ENCODE data around the gene TRRAP.

- TF ChIP-seq, protein P1, sequence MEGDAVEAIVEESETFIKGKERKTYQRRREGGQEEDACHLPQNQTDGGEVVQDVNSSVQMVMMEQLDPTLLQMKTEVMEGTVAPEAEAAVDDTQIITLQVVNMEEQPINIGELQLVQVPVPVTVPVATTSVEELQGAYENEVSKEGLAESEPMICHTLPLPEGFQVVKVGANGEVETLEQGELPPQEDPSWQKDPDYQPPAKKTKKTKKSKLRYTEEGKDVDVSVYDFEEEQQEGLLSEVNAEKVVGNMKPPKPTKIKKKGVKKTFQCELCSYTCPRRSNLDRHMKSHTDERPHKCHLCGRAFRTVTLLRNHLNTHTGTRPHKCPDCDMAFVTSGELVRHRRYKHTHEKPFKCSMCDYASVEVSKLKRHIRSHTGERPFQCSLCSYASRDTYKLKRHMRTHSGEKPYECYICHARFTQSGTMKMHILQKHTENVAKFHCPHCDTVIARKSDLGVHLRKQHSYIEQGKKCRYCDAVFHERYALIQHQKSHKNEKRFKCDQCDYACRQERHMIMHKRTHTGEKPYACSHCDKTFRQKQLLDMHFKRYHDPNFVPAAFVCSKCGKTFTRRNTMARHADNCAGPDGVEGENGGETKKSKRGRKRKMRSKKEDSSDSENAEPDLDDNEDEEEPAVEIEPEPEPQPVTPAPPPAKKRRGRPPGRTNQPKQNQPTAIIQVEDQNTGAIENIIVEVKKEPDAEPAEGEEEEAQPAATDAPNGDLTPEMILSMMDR (IDR thresholded peaks at IDR 0.05): no peak
- TF ChIP-seq POLR2A (IDR thresholded peaks at IDR 0.05): no peak
These were observed 145.7 kb downstream of the TRRAP start for GRCh38 chr7:99024066-99024465.
